Measurements from ENCODE around the gene SRSF1.
"Not testable (repeated sequence)": the region's sequence is repeated elsewhere in the genome, so short reads cannot be mapped to it uniquely, and the experiment has no call there.

The SRSF1 gene

DNA sequence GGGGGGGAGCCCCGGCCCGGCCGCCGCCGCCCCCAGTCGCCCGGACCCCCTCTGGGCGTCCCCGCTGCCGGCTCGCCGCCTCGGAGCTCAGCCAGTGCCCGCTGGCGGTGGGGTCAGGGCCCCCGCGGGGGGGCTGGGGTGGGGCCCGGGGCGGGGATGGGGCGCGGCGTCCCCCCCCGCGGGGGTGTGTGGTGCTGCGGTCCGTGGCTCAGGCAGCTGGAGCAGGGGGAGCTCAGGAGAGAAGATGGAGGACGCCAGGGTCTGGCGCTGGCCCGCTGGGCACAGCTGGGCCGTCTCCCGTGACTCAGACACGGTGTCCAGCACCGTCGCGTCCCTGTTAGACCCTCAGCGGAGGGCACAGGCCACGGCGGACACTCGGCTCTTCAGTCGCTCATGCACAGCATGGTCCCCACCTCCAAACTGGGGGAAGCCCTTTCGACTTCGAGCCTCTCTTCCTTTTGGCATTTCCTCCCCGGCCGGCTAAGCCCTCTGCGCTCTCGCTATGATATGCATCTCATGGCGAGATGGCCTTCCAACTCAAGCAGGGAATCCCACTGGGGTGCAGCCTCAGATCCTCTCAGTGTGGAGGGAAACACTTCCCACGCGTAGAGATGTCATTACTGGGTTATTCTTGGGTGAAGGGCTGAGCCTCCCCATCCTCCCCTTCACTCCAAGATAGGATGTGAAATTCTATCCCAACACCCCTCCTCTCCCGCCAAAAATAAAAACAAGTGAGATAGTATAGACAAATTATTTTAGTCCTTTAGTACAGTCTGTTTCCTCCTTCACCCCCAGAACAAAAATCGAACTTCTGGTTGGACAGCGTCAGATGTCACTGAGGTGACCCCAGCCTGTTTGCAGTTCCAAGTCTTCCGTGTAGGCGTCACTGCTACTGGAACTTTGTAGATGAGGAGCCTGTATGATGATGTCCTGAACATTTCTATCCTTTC, 18.5 kb downstream of the SRSF1 start:
- no peak for DNase-seq

DNA sequence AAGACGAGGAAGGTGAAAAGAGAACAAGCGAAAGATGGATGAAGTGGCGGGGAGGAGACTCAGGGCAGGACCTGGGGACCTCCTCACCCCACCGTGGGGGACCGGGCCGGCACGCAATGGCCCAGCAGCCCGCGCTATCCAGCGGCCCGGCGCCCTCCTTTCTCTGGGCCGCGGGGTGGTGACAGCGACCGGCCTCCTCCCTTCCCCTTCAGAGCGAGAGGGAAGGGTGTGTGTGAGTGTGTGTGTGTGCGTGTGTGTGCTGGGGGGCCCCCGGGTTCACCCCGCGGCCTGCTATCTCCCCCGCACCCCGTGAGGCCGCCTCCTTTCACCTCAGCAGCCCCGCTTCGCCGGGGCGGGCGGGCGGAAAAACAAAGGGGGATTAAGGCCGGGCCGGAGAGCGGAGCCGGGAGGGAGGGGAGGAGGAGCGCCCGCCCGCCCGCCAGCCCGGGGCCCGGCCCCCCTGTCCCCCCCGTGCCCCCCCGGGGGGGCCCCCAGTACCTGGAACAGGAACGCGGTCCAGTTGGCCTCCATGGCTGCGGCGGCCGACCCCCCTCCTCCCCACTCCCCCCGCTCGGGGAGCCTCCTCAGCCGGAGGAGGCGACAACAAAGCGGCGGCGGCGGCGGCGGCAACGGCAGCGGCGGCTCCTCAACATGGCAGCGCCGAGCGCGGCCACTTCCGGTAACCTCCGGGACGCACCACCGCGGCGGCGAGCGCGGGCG, 19.3 kb downstream of the SRSF1 start, which contains the start of gene VEZF1:
VEZF1 (minus strand) TSS at position 674 of the 720 bp plus-strand sequence; CDS start at position 531, 143 bp downstream.
- no peak for DNase-seq

DNA sequence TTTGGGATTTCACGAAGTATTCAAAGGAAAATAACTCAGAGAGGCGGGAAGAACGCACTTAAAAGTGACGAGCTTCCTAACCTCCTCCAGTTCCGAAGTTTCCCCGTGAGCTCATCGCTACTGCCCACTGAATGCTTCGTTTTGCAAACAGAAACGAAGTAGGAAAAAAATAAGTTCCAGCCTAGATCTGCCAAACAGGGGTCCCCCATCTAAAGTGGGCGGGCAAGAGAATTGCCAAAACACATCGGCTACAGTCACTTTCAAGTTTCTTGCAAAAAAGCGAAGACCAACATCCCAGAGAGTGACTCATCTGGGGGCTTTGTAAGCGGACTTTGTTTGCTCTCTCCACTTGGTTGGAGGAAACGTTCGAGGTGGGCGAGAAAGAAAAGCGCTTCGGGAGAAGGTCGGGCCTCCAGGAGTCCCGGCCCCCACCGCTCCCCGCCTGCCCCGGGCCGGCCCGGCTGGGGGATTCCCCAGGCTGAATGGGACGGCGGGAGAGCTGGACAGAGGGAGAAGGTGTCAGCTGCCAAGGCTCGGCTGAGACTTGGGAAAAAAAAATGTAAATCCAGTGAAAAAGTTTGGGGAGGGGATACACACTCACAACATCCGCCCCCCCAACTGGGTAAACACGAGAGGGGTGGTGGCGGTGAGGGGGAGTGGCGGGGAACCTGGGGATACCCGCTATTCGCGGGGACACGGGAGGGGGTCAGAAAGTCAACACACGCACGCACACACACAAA, 20.0 kb downstream of the SRSF1 start:
- no peak for DNase-seq

- DNase-seq: no peak
Observed at GRCh38 chr17:57985675-57985974, 21.4 kb downstream of the SRSF1 start.

- no peak for DNase-seq
Observed at GRCh38 chr17:57984936-57985674, 21.9 kb downstream of the SRSF1 start.

DNA sequence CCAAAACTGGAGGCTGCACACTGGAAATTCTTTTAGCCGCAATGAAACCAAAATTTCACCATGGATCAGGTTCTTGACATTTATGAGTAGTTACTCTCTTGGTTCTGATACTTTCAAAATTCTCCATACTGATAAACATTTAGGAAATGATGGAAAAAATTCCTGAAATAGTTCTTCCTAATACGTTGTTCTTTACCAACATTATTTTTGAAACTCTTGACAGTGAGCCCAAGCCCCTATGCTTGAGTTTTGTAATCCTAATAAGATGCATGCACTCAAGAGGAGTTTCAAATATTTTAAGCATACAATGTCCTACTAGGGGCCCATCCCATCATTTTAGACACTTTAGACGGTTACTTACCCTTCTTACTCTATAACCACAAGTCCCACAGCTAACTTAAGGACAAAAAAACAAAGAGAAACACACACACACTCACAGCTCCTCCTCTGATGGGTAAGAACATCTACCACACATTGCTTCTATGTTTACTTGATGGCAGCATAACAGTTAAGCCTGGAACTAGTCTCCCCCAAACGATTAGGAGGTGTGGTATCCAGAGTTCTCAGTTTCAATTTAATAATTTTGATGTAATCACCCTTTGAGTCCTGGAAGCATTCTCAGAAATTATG, 22.7 kb downstream of the SRSF1 start:
- no peak for DNase-seq

- no peak for DNase-seq
Observed at GRCh38 chr17:57983446-57983845, 23.6 kb downstream of the SRSF1 start.

DNA sequence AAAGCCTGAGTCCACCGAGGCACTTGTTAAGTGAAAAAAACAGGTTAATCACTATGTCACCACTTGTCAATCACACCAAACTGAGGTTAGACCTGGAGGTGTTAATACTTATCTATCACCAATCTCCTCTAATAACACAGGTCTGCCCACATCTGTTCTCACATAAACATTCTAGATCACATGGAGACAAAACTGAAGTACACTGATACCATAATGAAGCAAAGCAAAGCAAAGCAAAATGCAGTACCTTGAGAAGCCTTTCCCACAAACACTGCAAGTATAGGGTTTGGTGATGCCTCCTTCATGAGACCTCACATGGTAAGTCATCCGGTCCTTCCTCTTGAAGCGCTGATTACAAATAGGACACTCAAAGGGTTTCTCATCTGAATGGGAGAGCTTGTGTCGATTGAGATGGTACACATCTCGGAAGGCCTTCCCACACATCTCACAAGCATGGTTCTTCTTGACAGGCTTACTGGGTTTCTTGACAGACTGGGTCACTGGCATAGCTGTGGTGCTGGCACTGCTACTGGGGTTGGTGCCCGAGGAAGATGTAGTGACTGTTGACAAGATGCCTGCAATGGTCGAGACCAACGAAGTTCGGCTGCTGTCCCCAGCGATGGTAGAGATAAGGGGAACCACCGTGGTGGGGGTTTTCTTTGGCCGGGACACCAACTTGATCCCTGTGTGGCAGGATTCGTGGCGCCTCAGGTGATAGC, 24.4 kb downstream of the SRSF1 start:
- DNase-seq: no peak

DNA sequence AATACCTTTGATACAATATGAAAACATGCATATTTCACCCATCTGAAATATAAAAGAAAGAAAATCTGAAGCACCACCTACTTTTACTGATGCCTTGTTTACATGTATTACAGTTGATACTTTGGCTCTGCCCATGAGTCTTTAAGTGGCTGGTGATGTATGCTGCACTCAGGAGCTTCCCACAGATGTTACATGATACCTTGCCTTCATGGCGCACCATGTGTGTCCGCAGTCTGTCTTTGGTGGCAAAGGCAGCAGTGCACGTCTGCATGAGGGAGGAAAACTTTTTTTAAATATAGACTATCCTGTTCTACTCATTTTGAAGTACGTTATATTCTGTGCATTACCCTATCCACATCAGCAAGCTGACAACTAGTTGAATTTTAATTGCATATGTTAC, 26.5 kb downstream of the SRSF1 start:
- DNase-seq: no peak

DNA sequence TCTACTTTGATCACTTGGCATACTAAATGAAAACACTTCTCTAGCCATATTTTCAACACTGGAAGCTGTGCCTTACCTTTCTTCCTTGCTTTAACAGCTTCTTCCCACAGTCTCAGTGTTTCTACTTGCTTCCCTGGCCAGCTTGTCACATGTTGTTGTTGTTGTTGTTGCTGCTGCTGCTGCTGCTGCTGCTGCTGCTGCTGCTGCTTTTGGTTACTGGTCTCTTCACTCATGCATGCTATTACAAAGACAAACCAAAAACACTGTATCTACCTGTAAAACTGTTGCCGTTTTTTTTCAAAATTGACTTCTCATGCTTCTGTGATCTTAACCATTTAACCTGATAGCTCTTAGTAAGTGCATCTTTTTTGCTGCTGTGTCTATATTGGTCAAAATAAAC, 28.0 kb downstream of the SRSF1 start:
- no peak for DNase-seq

- DNase-seq: no peak
Observed at GRCh38 chr17:57976594-57976993, 30.5 kb downstream of the SRSF1 start.

DNA sequence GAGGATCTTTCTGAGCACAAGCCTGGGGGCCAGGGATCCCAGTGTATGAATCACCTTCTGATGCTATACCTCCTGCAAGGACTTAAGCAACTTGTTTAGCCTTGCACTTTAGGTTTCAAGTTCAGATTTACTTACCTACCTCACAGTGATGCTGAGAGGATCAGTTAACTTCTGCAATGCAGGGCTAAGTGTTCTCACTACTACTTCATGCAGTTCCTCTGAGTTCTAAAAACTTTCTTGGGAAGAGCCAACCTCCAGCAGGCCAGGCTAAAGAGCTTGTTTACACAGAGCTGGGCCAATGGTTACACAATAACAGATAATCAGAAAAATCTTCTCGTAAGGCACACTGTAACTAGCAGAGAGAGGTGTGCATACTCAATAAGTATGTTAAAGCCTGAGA, 32.0 kb downstream of the SRSF1 start:
- no peak for DNase-seq

- not testable (repeated sequence) for DNase-seq
Observed at GRCh38 chr17:57974053-57974824, 32.8 kb downstream of the SRSF1 start.

GRCh38 chr17:57972151-57972550, 34.9 kb downstream of the SRSF1 start:
- no peak for DNase-seq

DNA sequence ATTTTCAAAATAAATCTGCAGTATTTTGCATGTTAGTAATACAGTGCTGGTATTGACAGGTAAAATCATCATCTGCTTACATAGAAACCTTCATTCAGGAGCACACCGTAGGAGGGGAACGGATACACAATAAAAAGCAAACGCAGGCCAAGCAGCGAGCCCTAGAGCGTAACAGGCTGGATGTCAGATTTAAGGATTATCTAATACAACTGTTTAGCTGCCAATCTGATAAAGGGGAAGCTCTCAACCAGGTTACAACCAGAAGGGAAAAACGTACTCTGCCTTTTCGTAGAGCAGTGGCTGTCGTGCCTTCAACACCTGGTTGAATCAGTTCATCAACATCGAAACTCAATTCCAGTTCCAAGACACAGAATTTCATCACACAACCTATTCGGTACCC, 35.5 kb downstream of the SRSF1 start:
- no peak for DNase-seq

DNA sequence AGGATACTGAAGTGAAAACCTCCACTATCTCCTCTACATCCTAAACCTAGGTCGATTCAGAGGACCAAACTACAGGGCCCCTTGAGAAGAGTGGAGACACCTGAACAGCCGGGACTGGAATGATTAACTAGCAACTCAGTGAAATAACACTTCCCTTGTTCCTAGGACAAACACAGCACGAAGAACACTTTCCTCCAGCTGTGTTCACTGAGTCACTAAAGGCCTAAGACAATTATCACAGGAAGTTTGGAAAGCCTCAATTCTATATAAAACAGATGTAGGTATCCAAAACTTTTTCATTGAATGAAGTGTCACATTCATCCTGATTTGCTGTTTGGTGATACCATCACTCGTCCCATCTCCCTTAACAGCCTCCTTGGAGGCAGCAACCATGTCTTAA, 36.3 kb downstream of the SRSF1 start:
- no peak for DNase-seq

GRCh38 chr17:57968456-57968855, 38.6 kb downstream of the SRSF1 start:
- no peak for DNase-seq

GRCh38 chr17:57966875-57967274, 40.2 kb downstream of the SRSF1 start:
- DNase-seq: no peak

GRCh38 chr17:57966246-57966645, 40.8 kb downstream of the SRSF1 start:
- no peak for DNase-seq

DNA sequence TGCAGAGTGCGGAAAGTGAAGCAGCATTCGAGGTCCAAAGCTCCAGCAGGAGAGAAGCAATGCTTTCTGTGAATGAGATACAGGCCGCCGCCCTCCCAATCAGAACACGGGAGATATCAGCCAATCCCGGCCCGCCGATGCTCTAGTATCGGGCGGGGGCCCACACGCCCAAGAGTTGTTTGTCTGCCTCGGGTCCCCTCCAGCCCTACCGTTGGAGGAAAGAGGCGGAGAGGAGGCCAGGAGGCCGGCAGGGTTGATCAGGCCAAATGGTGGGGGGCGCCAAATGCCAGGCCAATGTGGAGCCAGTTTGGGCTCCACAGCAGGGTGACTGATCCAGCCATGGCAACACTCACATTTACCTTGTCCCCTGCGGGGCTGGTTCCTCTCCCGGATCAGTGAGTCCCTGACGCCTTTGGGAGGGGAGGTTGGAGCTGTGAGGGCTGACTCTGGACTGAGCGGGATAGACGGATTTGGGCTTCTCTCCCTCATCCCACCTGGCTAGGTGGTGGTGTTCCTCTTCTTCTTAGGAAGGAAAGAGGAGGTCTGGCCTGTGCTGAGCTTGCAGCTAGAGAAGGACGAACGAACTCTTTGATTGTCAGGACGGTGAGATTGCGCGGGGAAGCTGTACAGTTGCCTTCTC, 41.4 kb downstream of the SRSF1 start:
- no peak for DNase-seq
